ENCODE measurements around the gene ZNF627.
"Not testable (repeated sequence)": the region's sequence is repeated elsewhere in the genome, so short reads cannot be mapped to it uniquely, and the experiment has no call there.

The ZNF627 gene

GRCh38 chr19:11573763-11574162 is 23.5 kb upstream of the ZNF627 start:
- in situ Hi-C loops (cut with MboI; ENCODE audit: low sequenced_read_pairs): not testable (repeated sequence)

DNA sequence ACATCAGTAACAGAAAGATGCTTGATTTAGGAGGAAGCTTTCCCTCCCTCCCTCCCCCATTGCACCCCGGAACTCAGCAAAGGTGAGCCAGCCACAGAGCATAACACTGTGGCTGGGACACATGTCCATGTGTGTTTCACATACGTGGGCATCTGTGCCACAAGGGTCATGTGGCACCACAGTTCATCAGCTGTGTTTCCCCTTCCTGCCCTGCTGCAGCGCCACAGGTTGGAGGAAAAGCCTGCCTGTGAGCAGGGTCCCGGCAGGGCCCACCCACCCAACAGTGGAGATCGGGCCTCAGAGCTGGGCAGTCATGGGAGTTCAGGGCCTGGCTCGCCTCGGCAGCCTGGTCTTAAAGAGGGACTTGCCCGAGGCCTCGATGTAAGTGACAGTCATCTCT is 22.6 kb upstream of the ZNF627 start:
- in situ Hi-C loops (cut with MboI; ENCODE audit: low sequenced_read_pairs): no loop called here

DNA sequence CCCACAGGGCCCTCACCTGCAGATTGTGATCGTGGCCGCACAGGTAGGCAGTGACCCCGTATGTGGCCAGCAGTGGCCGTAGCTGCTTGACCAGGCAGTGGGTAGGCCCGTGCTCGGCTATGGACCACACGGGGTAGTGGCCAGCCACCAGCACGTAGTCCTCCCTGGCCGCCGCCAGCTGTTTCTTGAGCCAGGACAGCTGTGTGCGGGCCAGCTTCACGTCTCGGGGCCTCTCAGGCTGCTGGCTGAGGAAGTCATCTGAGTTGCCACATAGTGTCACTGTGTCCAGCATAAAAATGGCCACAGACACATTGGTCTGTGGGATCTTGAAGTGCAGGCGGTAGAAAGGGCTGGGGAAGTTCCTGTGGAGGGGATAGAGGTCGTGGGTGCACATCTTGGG is 21.1 kb upstream of the ZNF627 start:
- in situ Hi-C loops (cut with MboI; ENCODE audit: low sequenced_read_pairs): no loop called here

GRCh38 chr19:11577451-11578257 is 19.6 kb upstream of the ZNF627 start, which contains the start of gene ACP5:
Gene ACP5, minus strand, starts transcription at chr19:11577645. Its CDS starts 328 bp downstream, at chr19:11577317.
- in situ Hi-C loops (cut with MboI; ENCODE audit: low sequenced_read_pairs): no loop called here

GRCh38 chr19:11578258-11579142 is 18.8 kb upstream of the ZNF627 start:
- in situ Hi-C loops (cut with MboI; ENCODE audit: low sequenced_read_pairs): no loop called here

GRCh38 chr19:11580116-11580515 is 17.2 kb upstream of the ZNF627 start:
- in situ Hi-C loops (cut with MboI; ENCODE audit: low sequenced_read_pairs): no loop called here

GRCh38 chr19:11581740-11582139 is 15.5 kb upstream of the ZNF627 start:
- in situ Hi-C loops (cut with MboI; ENCODE audit: low sequenced_read_pairs): no loop called here

- in situ Hi-C loops (cut with MboI; ENCODE audit: low sequenced_read_pairs): no loop called here
Measured at GRCh38 chr19:11586331-11586730, 11.0 kb upstream of the ZNF627 start.

DNA sequence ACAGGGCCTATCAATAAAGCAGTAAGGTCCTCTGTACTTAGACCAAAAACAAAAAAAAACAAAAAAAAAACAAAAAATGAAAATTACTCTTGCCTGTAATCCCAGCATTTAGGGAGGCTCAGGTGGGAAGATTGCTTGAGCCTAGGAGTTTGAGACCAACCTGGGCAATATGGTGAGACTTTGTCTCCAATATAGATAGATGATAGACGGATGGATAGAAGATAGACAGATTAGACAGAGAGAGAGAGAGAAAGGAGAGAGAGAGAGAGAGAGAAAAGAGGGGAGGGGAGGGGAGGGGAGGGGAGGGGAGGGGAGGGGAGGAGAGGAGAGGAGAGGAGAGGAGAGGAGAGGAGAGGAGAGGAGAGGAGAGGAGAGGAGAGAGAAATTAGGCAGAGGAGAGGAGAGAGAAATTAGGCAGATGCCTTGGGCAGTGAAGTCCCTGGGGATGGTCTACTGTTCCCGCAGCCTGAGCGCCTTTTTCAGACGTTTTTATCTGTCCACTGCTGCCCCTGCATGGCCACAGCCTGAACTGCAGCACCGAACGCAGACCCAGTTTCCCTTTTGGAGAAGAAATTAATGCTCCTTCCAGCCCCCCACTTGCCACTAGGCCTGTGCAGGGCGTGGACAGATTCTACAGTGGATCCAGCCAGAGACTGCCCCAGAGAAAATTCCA is 9.8 kb upstream of the ZNF627 start:
- in situ Hi-C loops (cut with MboI; ENCODE audit: low sequenced_read_pairs): no loop called here

- in situ Hi-C loops (cut with MboI; ENCODE audit: low sequenced_read_pairs): no loop called here
Measured at GRCh38 chr19:11587975-11588631, 9.2 kb upstream of the ZNF627 start.

DNA sequence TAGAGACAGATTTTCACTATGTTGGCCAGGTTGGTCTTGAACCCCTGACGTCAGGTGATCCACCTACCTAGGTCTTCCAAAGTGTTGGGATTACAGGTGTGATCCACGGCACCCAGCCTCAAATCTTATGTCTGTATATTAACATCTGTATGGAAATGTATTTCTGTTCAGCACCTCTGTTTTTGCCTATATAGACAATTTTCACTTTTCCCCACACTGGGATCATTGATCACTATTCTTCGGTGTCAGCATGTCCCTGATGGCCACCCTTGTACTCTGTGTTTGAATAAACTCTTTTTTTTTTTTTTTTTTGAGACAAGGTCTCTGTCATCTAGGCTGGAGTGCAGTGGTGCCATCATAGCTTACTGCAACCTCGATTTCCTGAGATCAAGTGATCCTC is 3.2 kb upstream of the ZNF627 start:
- in situ Hi-C loops (cut with MboI; ENCODE audit: low sequenced_read_pairs): no loop called here

GRCh38 chr19:11596156-11596555 is 1.1 kb upstream of the ZNF627 start:
- in situ Hi-C loops (cut with MboI; ENCODE audit: low sequenced_read_pairs): no loop called here

DNA sequence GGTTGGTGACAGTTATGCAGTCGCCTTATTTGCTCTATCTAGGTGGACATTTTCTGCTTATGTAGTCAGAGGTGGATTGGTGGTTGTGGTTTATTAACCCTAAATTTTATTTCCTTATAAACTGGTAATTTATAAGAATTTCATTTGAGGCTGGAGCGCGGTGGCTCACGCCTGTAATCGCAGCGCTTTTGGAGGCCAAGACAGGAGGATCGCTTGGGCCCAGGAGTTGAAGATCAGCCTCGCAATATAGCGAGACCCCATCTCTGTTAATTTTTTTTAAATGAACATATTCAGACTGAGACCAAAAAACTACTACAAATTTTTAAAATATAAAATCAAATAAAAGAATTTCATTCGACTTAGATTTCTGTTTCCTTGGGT is 810 bp downstream of the ZNF627 start:
- in situ Hi-C loops (cut with MboI; ENCODE audit: low sequenced_read_pairs): no loop called here

DNA sequence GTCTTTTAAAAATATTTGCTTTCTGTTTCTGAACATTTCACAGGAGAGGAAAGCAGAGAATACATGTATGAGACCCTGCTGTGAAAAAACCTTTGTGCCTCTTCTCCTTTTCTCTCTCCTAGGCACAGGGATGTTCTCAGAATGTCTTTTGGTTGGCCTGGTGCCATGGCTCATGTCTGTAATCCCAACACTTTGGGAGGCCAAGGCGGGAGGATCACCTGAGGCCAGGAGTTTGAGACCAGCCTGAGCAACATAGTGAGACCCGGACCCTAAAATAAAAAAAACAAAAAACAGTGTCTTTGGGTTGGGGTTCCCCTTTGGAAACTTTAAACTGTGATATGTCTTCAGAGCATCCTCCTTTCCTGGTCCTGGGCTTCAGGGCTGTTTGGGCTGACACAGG is 1.5 kb downstream of the ZNF627 start:
- in situ Hi-C loops (cut with MboI; ENCODE audit: low sequenced_read_pairs): no loop called here

GRCh38 chr19:11599704-11600103 is 2.4 kb downstream of the ZNF627 start:
- in situ Hi-C loops (cut with MboI; ENCODE audit: low sequenced_read_pairs): not testable (repeated sequence)

GRCh38 chr19:11606484-11606883 is 9.2 kb downstream of the ZNF627 start:
- in situ Hi-C loops (cut with MboI; ENCODE audit: low sequenced_read_pairs): no loop called here

DNA sequence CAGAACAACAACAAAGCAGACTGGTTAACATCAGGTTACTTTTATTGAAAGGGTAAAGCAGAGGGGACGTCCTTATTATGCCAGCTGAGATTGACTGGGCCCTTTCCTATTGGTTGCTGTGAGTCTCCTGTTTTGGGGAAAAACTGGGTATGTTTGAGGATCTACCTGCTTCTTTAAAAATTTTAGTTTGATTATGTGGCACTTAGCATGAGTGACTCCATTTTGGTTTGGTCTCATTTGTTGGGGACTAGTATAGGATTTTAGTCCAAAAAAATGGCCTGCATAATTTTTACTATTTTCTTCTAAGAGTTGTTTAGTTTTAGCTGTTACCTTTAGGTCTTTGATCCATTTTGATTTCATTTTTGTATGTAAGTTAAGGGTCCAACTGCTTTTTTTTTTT is 14.4 kb downstream of the ZNF627 start:
- in situ Hi-C loops (cut with MboI; ENCODE audit: low sequenced_read_pairs): no loop called here

GRCh38 chr19:11612816-11613511 is 15.7 kb downstream of the ZNF627 start:
- in situ Hi-C loops (cut with MboI; ENCODE audit: low sequenced_read_pairs): no loop called here

DNA sequence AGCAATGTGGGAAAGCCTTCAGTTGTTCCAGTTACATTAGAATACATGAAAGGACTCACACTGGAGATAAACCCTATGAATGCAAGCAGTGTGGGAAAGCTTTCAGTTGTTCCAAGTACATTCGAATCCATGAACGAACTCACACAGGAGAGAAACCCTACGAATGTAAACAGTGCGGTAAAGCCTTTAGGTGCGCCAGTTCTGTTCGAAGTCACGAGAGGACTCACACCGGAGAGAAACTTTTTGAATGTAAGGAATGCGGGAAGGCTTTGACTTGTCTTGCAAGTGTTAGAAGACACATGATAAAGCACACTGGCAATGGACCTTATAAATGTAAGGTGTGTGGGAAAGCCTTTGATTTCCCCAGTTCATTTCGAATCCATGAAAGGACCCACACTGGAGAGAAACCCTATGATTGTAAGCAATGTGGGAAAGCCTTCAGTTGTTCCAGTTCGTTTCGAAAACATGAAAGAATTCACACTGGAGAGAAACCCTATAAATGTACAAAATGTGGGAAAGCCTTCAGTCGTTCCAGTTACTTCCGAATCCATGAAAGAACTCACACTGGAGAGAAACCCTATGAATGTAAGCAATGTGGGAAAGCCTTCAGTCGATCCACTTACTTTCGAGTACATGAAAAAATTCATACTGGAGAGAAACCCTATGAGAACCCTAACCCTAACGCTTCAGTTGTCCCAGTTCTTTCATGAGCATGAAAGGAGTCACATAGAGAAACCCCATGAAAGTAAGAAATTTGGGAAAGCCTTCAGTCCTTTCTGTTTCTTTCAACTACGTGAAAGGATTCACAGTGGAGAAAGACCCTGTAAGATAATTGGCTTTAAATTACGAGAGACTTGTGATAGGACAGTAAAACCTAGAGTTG is 20.1 kb downstream of the ZNF627 start:
- in situ Hi-C loops (cut with MboI; ENCODE audit: low sequenced_read_pairs): no loop called here
